ENCODE data around the gene PDE1A. TPM values are rescaled to one million over a fixed set of nuclear protein-coding genes. Genes with fewer than 3 reads are reported as not detected.
A peak's percentile ranks its signal among the peaks of the same experiment; 100 is the strongest.
"Not testable (repeated sequence)": the region's sequence is repeated elsewhere in the genome, so short reads cannot be mapped to it uniquely, and the experiment has no call there.

PDE1A gene
- total RNA-seq, 1 experiment from 2014 or later: not detected

GRCh38 chr2:182416861-182417260 lies 10.0 kb downstream of the PDE1A start:
- DNase-seq (ENCODE audit: low read depth, low spot score): no peak
- in situ Hi-C loops (cut with HindIII; ENCODE audit: low pct_unique_long_range_greater_than_20kb, low sequenced_read_pairs): no loop called here

- DNase-seq (ENCODE audit: low read depth, low spot score): no peak
- in situ Hi-C loops (cut with HindIII; ENCODE audit: low pct_unique_long_range_greater_than_20kb, low sequenced_read_pairs): no loop called here
Observed at GRCh38 chr2:182416191-182416590, 10.6 kb downstream of the PDE1A start.

GRCh38 chr2:182415771-182416170 lies 11.1 kb downstream of the PDE1A start:
- DNase-seq (ENCODE audit: low read depth, low spot score): no peak
- in situ Hi-C loops (cut with HindIII; ENCODE audit: low pct_unique_long_range_greater_than_20kb, low sequenced_read_pairs): no loop called here

GRCh38 chr2:182412858-182413257 lies 14.0 kb downstream of the PDE1A start:
- in situ Hi-C loops (cut with HindIII; ENCODE audit: low pct_unique_long_range_greater_than_20kb, low sequenced_read_pairs): no loop called here
- no peak for DNase-seq (ENCODE audit: low read depth, low spot score)

- DNase-seq (ENCODE audit: low read depth, low spot score): no peak
- in situ Hi-C loops (cut with HindIII; ENCODE audit: low pct_unique_long_range_greater_than_20kb, low sequenced_read_pairs): no loop called here
Observed at GRCh38 chr2:182410120-182410519, 16.7 kb downstream of the PDE1A start.

GRCh38 chr2:182406221-182406620 lies 20.6 kb downstream of the PDE1A start:
- no peak for DNase-seq (ENCODE audit: low read depth, low spot score)
- in situ Hi-C loops (cut with HindIII; ENCODE audit: low pct_unique_long_range_greater_than_20kb, low sequenced_read_pairs): no loop called here

GRCh38 chr2:182404975-182405561 lies 21.8 kb downstream of the PDE1A start:
- DNase-seq (ENCODE audit: low read depth, low spot score): no peak
- in situ Hi-C loops (cut with HindIII; ENCODE audit: low pct_unique_long_range_greater_than_20kb, low sequenced_read_pairs): no loop called here

GRCh38 chr2:182404092-182404491 lies 22.7 kb downstream of the PDE1A start:
- DNase-seq (ENCODE audit: low read depth, low spot score): no peak
- in situ Hi-C loops (cut with HindIII; ENCODE audit: low pct_unique_long_range_greater_than_20kb, low sequenced_read_pairs): no loop called here

GRCh38 chr2:182393270-182393760 lies 33.5 kb downstream of the PDE1A start:
- in situ Hi-C loops (cut with HindIII; ENCODE audit: low pct_unique_long_range_greater_than_20kb, low sequenced_read_pairs): no loop called here
- no peak for DNase-seq (ENCODE audit: low read depth, low spot score)

- in situ Hi-C loops (cut with HindIII; ENCODE audit: low pct_unique_long_range_greater_than_20kb, low sequenced_read_pairs): no loop called here
- no peak for DNase-seq (ENCODE audit: low read depth, low spot score)
Observed at GRCh38 chr2:182391443-182391842, 35.4 kb downstream of the PDE1A start.

GRCh38 chr2:182386267-182386880 lies 40.5 kb downstream of the PDE1A start:
- in situ Hi-C loops (cut with HindIII; ENCODE audit: low pct_unique_long_range_greater_than_20kb, low sequenced_read_pairs); DNase-seq (ENCODE audit: low read depth, low spot score): not testable (repeated sequence)

- DNase-seq (ENCODE audit: low read depth, low spot score): no peak
- in situ Hi-C loops (cut with HindIII; ENCODE audit: low pct_unique_long_range_greater_than_20kb, low sequenced_read_pairs): no loop called here
Observed at GRCh38 chr2:182384860-182385259, 42.0 kb downstream of the PDE1A start.

GRCh38 chr2:182381225-182381624 lies 45.6 kb downstream of the PDE1A start:
- in situ Hi-C loops (cut with HindIII; ENCODE audit: low pct_unique_long_range_greater_than_20kb, low sequenced_read_pairs): no loop called here
- DNase-seq (ENCODE audit: low read depth, low spot score): no peak

- no peak for DNase-seq (ENCODE audit: low read depth, low spot score)
- in situ Hi-C loops (cut with HindIII; ENCODE audit: low pct_unique_long_range_greater_than_20kb, low sequenced_read_pairs): no loop called here
Observed at GRCh38 chr2:182379241-182379640, 47.6 kb downstream of the PDE1A start.

GRCh38 chr2:182378759-182379158 lies 48.1 kb downstream of the PDE1A start:
- in situ Hi-C loops (cut with HindIII; ENCODE audit: low pct_unique_long_range_greater_than_20kb, low sequenced_read_pairs): no loop called here
- DNase-seq (ENCODE audit: low read depth, low spot score): no peak

GRCh38 chr2:182377467-182377866 lies 49.4 kb downstream of the PDE1A start:
- in situ Hi-C loops (cut with HindIII; ENCODE audit: low pct_unique_long_range_greater_than_20kb, low sequenced_read_pairs): no loop called here

GRCh38 chr2:182375862-182376261 lies 51.0 kb downstream of the PDE1A start:
- in situ Hi-C loops (cut with HindIII; ENCODE audit: low pct_unique_long_range_greater_than_20kb, low sequenced_read_pairs): no loop called here
- no peak for DNase-seq (ENCODE audit: low read depth, low spot score)

More at GRCh38 chr2:182377467-182377866, 49.4 kb downstream of the PDE1A start:
- no peak for DNase-seq (ENCODE audit: low read depth, low spot score)

GRCh38 chr2:182372661-182373060 lies 54.2 kb downstream of the PDE1A start:
- peak; percentile 34 for DNase-seq (ENCODE audit: low read depth, low spot score)
- in situ Hi-C loops (cut with HindIII; ENCODE audit: low pct_unique_long_range_greater_than_20kb, low sequenced_read_pairs): no loop called here

GRCh38 chr2:182368996-182369395 lies 57.8 kb downstream of the PDE1A start:
- DNase-seq (ENCODE audit: low read depth, low spot score): no peak
- in situ Hi-C loops (cut with HindIII; ENCODE audit: low pct_unique_long_range_greater_than_20kb, low sequenced_read_pairs): no loop called here

All from SK-MEL-5 (cell line).